Panc1 (cell line): ENCODE data around the gene SYCP1. TPM values are rescaled to one million over a fixed set of nuclear protein-coding genes. Genes with fewer than 3 reads are reported as not detected.

Experiments
- ATAC-seq: fragments of 200-7000 bp; cut with Tn5 transposase; 2 replicates; pipeline ENCODE4 v1.9.1; 2020; ENCODE audit warnings: mild to moderate bottlenecking, moderate library complexity
- BruUV-seq: library from RNA; stranded (reverse); fragments of 400-500 nt; replicated peaks from 2 replicates; lab custom pipeline; 2021; lab: Mats Ljungman, UMichigan
- CTCF ChIA-PET: fragments of 300-600 bp; sonication (Branson Sonifier 250); formaldehyde crosslinking; loops from one replicate; lab custom pipeline; 2022; ENCODE audit warnings: antibody characterized with exemption; lab: Charles Lee
- POLR2A ChIA-PET: fragments of 300-600 bp; sonication (Branson Sonifier 250); formaldehyde crosslinking; loops from one replicate; lab custom pipeline; 2022; ENCODE audit warnings: antibody characterized with exemption; lab: Charles Lee
- DNase-seq: peaks from one replicate; pipeline ENCODE4 v3.0.0-alpha.2; 2010; ENCODE audit warnings: low read depth, low spot score
- H3K27ac ChIP-seq: 2 replicates; pipeline ENCODE4 v1.5.1; 2011; ENCODE audit warnings: mild to moderate bottlenecking, low read length, inconsistent platforms
- H3K27me3 ChIP-seq: fragments of 200-500 bp; sonication (Bioruptor generic); 2 replicates; pipeline ENCODE4 v1.6.0; 2014; ENCODE audit warnings: low read length, inconsistent platforms; ENCODE audit not compliant: control insufficient read depth, insufficient read depth
- H3K36me3 ChIP-seq: fragments of 200-500 bp; sonication (Bioruptor generic); 2 replicates; pipeline ENCODE4 v1.5.1; 2014; ENCODE audit warnings: inconsistent platforms, mild to moderate bottlenecking, low read length, moderate library complexity; ENCODE audit not compliant: control insufficient read depth, insufficient read depth
- H3K4me1 ChIP-seq: 2 replicates; pipeline ENCODE4 v1.5.1; 2011; ENCODE audit warnings: inconsistent platforms, mild to moderate bottlenecking, low read length, moderate library complexity; ENCODE audit not compliant: control insufficient read depth, insufficient read depth
- H3K4me3 ChIP-seq, 2 experiments: 2 replicates each; pipeline ENCODE4 v1.5.1; 2011 to 2012; ENCODE audit warnings: low read depth in 2 of 2, low read length in 2 of 2, mild to moderate bottlenecking in 2 of 2, inconsistent platforms in 1 of 2, moderate library complexity in 1 of 2
- H3K9me3 ChIP-seq: fragments of 200-500 bp; sonication (Bioruptor generic); 2 replicates; pipeline ENCODE4 v1.5.1; 2014; ENCODE audit warnings: low read depth, mild to moderate bottlenecking, inconsistent platforms, low read length, moderate library complexity; ENCODE audit not compliant: control insufficient read depth, insufficient read depth
- POLR2AphosphoS5 ChIP-seq: IDR thresholded peaks from 2 replicates; pipeline ENCODE4 v1.6.1; 2012; ENCODE audit warnings: mild to moderate bottlenecking, low read depth, low read length, moderate library complexity
- SIN3A ChIP-seq: IDR thresholded peaks from 2 replicates; pipeline ENCODE4 v1.6.1; 2012; ENCODE audit warnings: low read depth, mild to moderate bottlenecking, low read length, moderate library complexity, borderline replicate concordance; ENCODE audit not compliant: insufficient read depth
- TCF7L2 ChIP-seq: IDR thresholded peaks from 2 replicates; pipeline ENCODE4 v1.6.1; 2011; ENCODE audit warnings: mild to moderate bottlenecking, low read depth, low read length, inconsistent platforms
- in situ Hi-C: cut with HindIII; loops from 2 replicates; pipeline ENCODE4 v1.10.0; 2016; ENCODE audit warnings: low sequenced_read_pairs, low pct_unique_long_range_greater_than_20kb
- intact Hi-C: fragments of 100-400 bp; cut with micrococcal nuclease; formaldehyde crosslinking; loops from one replicate; pipeline ENCODE4 v1.10.0; 2022; ENCODE audit not compliant: unreplicated experiment
- total RNA-seq: library from RNA; stranded (reverse); gene quantifications from one replicate; pipeline ENCODE4 v1.2.1, GENCODE V29; 2021; ENCODE audit not compliant: unreplicated experiment
- TF ChIP-seq, protein P1 (sequence below): fragments of 450-650 bp; IDR thresholded peaks from 2 replicates; pipeline ENCODE4 v1.5.1; 2017; ENCODE audit warnings: mild to moderate bottlenecking
- TF ChIP-seq, protein P2 (sequence below), 2 experiments: IDR thresholded peaks; 2 replicates each; pipeline ENCODE4 v1.6.1; 2011 to 2012; ENCODE audit warnings: low read depth in 2 of 2, control low read depth in 1 of 2, low read length in 1 of 2, mild to moderate bottlenecking in 1 of 2, moderate library complexity in 1 of 2; ENCODE audit not compliant: insufficient read depth in 1 of 2

Gene SYCP1
- total RNA-seq, 1 experiment from 2014 or later = not detected

DNA sequence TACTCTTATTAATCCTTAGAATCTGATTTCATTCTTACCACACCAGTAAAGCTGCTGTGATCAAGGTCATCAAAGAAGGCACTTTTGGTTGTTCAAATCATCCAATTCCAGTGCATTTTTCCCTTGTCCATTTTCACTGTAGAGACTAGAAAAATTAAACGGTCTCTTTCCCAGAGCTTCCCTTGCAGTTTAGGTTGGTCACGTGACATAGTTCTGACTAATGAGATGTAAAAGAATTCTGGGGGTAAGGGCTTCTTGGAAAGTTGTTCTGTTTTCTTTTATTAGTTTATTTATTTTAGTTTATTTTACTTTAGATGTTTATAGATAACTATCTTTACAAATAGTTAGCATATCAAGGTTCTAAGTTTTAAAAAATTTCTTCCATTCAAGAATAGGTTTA lies 34.3 kb upstream of the SYCP1 start:
- ChIA-PET POLR2A (no interaction called here), CTCF (no interaction called here)
- no peaks in the 10 kb centered on the region for H3K9me3 ChIP-seq
- no peak overlapping the region for H3K27ac ChIP-seq
- DNase-seq (no peak), ATAC-seq (no peak)
- H3K4me1 ChIP-seq = no peaks in the 10 kb centered on the region
- no peaks in the 10 kb centered on the region for H3K36me3 ChIP-seq
- H3K4me3 ChIP-seq = no peak overlapping the region
- intact Hi-C loops (no loop called here), in situ Hi-C loops (no loop called here)
- TF ChIP-seq, protein P1, sequence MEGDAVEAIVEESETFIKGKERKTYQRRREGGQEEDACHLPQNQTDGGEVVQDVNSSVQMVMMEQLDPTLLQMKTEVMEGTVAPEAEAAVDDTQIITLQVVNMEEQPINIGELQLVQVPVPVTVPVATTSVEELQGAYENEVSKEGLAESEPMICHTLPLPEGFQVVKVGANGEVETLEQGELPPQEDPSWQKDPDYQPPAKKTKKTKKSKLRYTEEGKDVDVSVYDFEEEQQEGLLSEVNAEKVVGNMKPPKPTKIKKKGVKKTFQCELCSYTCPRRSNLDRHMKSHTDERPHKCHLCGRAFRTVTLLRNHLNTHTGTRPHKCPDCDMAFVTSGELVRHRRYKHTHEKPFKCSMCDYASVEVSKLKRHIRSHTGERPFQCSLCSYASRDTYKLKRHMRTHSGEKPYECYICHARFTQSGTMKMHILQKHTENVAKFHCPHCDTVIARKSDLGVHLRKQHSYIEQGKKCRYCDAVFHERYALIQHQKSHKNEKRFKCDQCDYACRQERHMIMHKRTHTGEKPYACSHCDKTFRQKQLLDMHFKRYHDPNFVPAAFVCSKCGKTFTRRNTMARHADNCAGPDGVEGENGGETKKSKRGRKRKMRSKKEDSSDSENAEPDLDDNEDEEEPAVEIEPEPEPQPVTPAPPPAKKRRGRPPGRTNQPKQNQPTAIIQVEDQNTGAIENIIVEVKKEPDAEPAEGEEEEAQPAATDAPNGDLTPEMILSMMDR = no peak
- TF ChIP-seq TCF7L2 (no peak), SIN3A (no peak), POLR2AphosphoS5 (no peak)
- TF ChIP-seq, protein P2, sequence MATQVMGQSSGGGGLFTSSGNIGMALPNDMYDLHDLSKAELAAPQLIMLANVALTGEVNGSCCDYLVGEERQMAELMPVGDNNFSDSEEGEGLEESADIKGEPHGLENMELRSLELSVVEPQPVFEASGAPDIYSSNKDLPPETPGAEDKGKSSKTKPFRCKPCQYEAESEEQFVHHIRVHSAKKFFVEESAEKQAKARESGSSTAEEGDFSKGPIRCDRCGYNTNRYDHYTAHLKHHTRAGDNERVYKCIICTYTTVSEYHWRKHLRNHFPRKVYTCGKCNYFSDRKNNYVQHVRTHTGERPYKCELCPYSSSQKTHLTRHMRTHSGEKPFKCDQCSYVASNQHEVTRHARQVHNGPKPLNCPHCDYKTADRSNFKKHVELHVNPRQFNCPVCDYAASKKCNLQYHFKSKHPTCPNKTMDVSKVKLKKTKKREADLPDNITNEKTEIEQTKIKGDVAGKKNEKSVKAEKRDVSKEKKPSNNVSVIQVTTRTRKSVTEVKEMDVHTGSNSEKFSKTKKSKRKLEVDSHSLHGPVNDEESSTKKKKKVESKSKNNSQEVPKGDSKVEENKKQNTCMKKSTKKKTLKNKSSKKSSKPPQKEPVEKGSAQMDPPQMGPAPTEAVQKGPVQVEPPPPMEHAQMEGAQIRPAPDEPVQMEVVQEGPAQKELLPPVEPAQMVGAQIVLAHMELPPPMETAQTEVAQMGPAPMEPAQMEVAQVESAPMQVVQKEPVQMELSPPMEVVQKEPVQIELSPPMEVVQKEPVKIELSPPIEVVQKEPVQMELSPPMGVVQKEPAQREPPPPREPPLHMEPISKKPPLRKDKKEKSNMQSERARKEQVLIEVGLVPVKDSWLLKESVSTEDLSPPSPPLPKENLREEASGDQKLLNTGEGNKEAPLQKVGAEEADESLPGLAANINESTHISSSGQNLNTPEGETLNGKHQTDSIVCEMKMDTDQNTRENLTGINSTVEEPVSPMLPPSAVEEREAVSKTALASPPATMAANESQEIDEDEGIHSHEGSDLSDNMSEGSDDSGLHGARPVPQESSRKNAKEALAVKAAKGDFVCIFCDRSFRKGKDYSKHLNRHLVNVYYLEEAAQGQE (IDR thresholded peaks at IDR 0.05; ENCODE audit: insufficient read depth in 1 of 2, low read depth in 2 of 2, low read length in 1 of 2) = no peak
- no TSS peak for BruUV-seq
- H3K27me3 ChIP-seq = no peaks in the 10 kb centered on the region

DNA sequence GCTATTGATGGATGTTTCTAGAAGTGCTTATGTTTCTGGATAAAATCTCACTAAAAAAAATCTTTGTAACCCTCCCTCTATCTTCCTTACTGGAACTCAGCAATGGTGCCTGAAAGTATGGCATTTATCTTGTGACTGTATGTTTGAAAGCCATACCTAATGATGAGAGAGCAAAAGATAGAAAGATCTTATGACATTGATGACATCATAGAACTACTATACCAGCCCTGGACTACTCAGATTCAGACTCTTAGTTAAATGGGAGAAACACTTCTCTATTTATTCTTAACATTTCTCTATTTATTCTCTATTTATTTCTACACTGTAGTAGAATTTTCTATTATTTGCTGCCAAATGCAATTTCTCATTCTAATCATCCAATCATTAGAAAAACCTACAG lies 32.7 kb upstream of the SYCP1 start:
- in situ Hi-C loops = no loop called here
- Histone ChIP-seq H3K27me3 (no peaks in the 10 kb centered on the region), H3K9me3 (no peaks in the 10 kb centered on the region), H3K27ac (no peak overlapping the region), H3K4me1 (no peaks in the 10 kb centered on the region), H3K36me3 (no peaks in the 10 kb centered on the region), H3K4me3 (no peak overlapping the region)
- no TSS peak for BruUV-seq
- POLR2A ChIA-PET = no interaction called here
- CTCF ChIA-PET = no interaction called here
- no peak for ATAC-seq
- intact Hi-C loops = no loop called here
- TF ChIP-seq SIN3A = no peak
- TF ChIP-seq TCF7L2 = no peak
- TF ChIP-seq POLR2AphosphoS5 = no peak
- TF ChIP-seq, protein P2 (IDR thresholded peaks at IDR 0.05; ENCODE audit: insufficient read depth in 1 of 2, low read depth in 2 of 2, low read length in 1 of 2) = no peak
- no peak for DNase-seq
